Measurements from ENCODE around the gene PIK3R4.

Gene PIK3R4

DNA sequence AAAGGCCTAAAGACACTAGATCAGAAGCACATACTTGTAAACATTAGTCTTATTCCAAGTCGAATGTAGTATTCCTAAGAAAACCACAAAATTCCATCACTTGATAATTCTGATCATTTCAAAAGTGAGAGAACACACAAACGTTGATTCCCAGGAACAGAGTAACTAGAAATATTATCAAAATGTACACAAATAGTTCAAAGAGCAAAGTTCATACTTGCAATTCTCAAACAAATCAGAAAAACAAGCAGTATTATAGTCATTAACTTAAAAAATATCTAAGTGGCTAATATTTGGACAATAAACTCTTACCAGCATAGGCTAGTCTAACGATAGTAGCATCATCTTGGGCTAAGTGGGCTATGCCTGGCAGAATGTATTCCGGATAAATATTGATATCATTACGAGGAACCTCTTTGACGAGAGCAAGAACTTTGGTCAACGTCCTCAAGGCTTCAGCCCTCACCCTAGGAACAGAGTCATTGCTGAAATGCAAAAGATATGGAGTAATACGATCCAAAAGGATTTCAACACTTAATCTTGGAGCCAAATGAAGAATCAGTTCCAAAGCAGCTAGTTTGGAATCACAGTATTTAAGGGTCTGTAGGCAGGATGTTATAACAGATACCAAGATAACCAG, 13.3 kb downstream of the PIK3R4 start:
- TF ChIP-seq, protein P1, sequence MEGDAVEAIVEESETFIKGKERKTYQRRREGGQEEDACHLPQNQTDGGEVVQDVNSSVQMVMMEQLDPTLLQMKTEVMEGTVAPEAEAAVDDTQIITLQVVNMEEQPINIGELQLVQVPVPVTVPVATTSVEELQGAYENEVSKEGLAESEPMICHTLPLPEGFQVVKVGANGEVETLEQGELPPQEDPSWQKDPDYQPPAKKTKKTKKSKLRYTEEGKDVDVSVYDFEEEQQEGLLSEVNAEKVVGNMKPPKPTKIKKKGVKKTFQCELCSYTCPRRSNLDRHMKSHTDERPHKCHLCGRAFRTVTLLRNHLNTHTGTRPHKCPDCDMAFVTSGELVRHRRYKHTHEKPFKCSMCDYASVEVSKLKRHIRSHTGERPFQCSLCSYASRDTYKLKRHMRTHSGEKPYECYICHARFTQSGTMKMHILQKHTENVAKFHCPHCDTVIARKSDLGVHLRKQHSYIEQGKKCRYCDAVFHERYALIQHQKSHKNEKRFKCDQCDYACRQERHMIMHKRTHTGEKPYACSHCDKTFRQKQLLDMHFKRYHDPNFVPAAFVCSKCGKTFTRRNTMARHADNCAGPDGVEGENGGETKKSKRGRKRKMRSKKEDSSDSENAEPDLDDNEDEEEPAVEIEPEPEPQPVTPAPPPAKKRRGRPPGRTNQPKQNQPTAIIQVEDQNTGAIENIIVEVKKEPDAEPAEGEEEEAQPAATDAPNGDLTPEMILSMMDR (IDR thresholded peaks at IDR 0.05; ENCODE audit: low read depth, low read length): no peak
- DNase-seq (ENCODE audit: low read depth, low spot score): no peak
- in situ Hi-C loops (cut with HindIII; ENCODE audit: low sequenced_read_pairs): no loop called here
- no peak overlapping the region for H3K4me3 ChIP-seq (ENCODE audit: low read depth, low read length)

GRCh38 chr3:130732501-130732900, 14.1 kb downstream of the PIK3R4 start:
- in situ Hi-C loops (cut with HindIII; ENCODE audit: low sequenced_read_pairs): no loop called here
- DNase-seq (ENCODE audit: low read depth, low spot score): no peak
- no peak overlapping the region for H3K4me3 ChIP-seq (ENCODE audit: low read depth, low read length)
- TF ChIP-seq, protein P1 (IDR thresholded peaks at IDR 0.05; ENCODE audit: low read depth, low read length): no peak

- in situ Hi-C loops (cut with HindIII; ENCODE audit: low sequenced_read_pairs): no loop called here
- no peak overlapping the region for H3K4me3 ChIP-seq (ENCODE audit: low read depth, low read length)
- TF ChIP-seq, protein P1 (IDR thresholded peaks at IDR 0.05; ENCODE audit: low read depth, low read length): no peak
- no peak for DNase-seq (ENCODE audit: low read depth, low spot score)
These were observed 14.8 kb downstream of the PIK3R4 start for GRCh38 chr3:130731817-130732216.

GRCh38 chr3:130729154-130729553, 17.5 kb downstream of the PIK3R4 start:
- in situ Hi-C loops (cut with HindIII; ENCODE audit: low sequenced_read_pairs): no loop called here
- TF ChIP-seq, protein P1 (IDR thresholded peaks at IDR 0.05; ENCODE audit: low read depth, low read length): no peak

GRCh38 chr3:130728037-130728436, 18.6 kb downstream of the PIK3R4 start:
- H3K4me3 ChIP-seq (ENCODE audit: low read depth, low read length): no peak overlapping the region
- no peak for DNase-seq (ENCODE audit: low read depth, low spot score)
- TF ChIP-seq, protein P1 (IDR thresholded peaks at IDR 0.05; ENCODE audit: low read depth, low read length): no peak
- in situ Hi-C loops (cut with HindIII; ENCODE audit: low sequenced_read_pairs): no loop called here

More at GRCh38 chr3:130729154-130729553, 17.5 kb downstream of the PIK3R4 start:
- DNase-seq (ENCODE audit: low read depth, low spot score): no peak
- H3K4me3 ChIP-seq (ENCODE audit: low read depth, low read length): no peak overlapping the region

- in situ Hi-C loops (cut with HindIII; ENCODE audit: low sequenced_read_pairs): no loop called here
- H3K4me3 ChIP-seq (ENCODE audit: low read depth, low read length): no peak overlapping the region
- DNase-seq (ENCODE audit: low read depth, low spot score): no peak
- TF ChIP-seq, protein P1 (IDR thresholded peaks at IDR 0.05; ENCODE audit: low read depth, low read length): no peak
These were observed 20.9 kb downstream of the PIK3R4 start for GRCh38 chr3:130725746-130726145.
